Activated CD4-positive, alpha-beta T cell treated with anti-CD3 and anti-CD28 coated beads, Interleukin-2, Interleukin-6, amounts not matched to agents 100 ng/mL and 50 ng/mL, durations not matched to agents 16 hours and 8 hours (primary cell): ENCODE data around the gene IGF2.

Experiments
- DNase-seq: peaks from one replicate; pipeline ENCODE4 v3.0.0-alpha.2; 2020

The IGF2 gene

GRCh38 chr11:2153581-2154194, 14.5 kb upstream of the IGF2 start:
- no peak for DNase-seq

GRCh38 chr11:2151500-2152257, 12.5 kb upstream of the IGF2 start:
- peak; percentile 77 for DNase-seq

GRCh38 chr11:2149864-2150847, 11.0 kb upstream of the IGF2 start:
- no peak for DNase-seq

- DNase-seq, result no peak
Observed at GRCh38 chr11:2149460-2149859, 10.3 kb upstream of the IGF2 start.

- no peak for DNase-seq
Observed at GRCh38 chr11:2148595-2148994, 9.4 kb upstream of the IGF2 start.

GRCh38 chr11:2147391-2147790, 8.2 kb upstream of the IGF2 start:
- no peak for DNase-seq

- DNase-seq, result no peak
Observed at GRCh38 chr11:2146051-2146450, 6.9 kb upstream of the IGF2 start.

- no peak for DNase-seq
Observed at GRCh38 chr11:2144544-2145248, 5.5 kb upstream of the IGF2 start.

GRCh38 chr11:2143799-2144543, 4.8 kb upstream of the IGF2 start:
- DNase-seq, result peak; percentile 17

GRCh38 chr11:2143477-2143798, 4.2 kb upstream of the IGF2 start:
- no peak for DNase-seq

- peak; percentile 72 for DNase-seq
Observed at GRCh38 chr11:2142762-2143202, 3.6 kb upstream of the IGF2 start.

- DNase-seq, result no peak
Observed at GRCh38 chr11:2142300-2142759, 3.1 kb upstream of the IGF2 start.

GRCh38 chr11:2140411-2141400, 1.5 kb upstream of the IGF2 start:
- DNase-seq, result no peak

- DNase-seq, result no peak
Observed at GRCh38 chr11:2139621-2140337, 590 bp upstream of the IGF2 start.

GRCh38 chr11:2138431-2139122, 612 bp downstream of the IGF2 start:
- DNase-seq, result no peak

- no peak for DNase-seq
Observed at GRCh38 chr11:2138068-2138430, 1.1 kb downstream of the IGF2 start.

- no peak for DNase-seq
Observed at GRCh38 chr11:2137202-2138067, 1.8 kb downstream of the IGF2 start.

GRCh38 chr11:2136952-2137201, 2.3 kb downstream of the IGF2 start:
- no peak for DNase-seq
